T-helper 2 cell treated with Interferon-gamma antibody and Interleukin-4, amounts not matched to agents 100 ng/mL and 5 ng/mL, for 36 hours (primary cell): ENCODE data around the gene SBF2. TPM values are rescaled to one million over a fixed set of nuclear protein-coding genes. Genes with fewer than 3 reads are reported as not detected.
"Not testable (repeated sequence)": the region's sequence is repeated elsewhere in the genome, so short reads cannot be mapped to it uniquely, and the experiment has no call there.

ENCODE experiments used
- intact Hi-C: fragments of 100-400 bp; cut with micrococcal nuclease; formaldehyde crosslinking; loops from one replicate; pipeline ENCODE4 v1.15.1; 2023
- total RNA-seq: library from RNA; stranded (reverse); gene quantifications from 2 replicates; pipeline ENCODE4 v1.2.3, GENCODE V29; 2022

Gene SBF2
- total RNA-seq, 1 donor from 2014 or later = 1.8 TPM

GRCh38 chr11:10205928-10206327 is 88.1 kb downstream of the SBF2 start:
- intact Hi-C loops = loop anchor here (10.0 kb wide), 1 partner anchor 451 kb away; no protein-coding TSS in a partner anchor

- intact Hi-C loops = loop anchor here (10.0 kb wide), 1 partner anchor 449 kb away; no protein-coding TSS in a partner anchor
Measured at GRCh38 chr11:10204021-10204420, 90.0 kb downstream of the SBF2 start.

- intact Hi-C loops = loop anchor here (10.0 kb wide), 1 partner anchor 447 kb away; no protein-coding TSS in a partner anchor
Measured at GRCh38 chr11:10201343-10201742, 92.7 kb downstream of the SBF2 start.

- intact Hi-C loops = no loop called here
Measured at GRCh38 chr11:10197091-10197490, 96.9 kb downstream of the SBF2 start.

GRCh38 chr11:10192036-10192435 is 102.0 kb downstream of the SBF2 start:
- intact Hi-C loops = no loop called here

GRCh38 chr11:10181811-10182210 is 112.2 kb downstream of the SBF2 start:
- intact Hi-C loops = no loop called here

- intact Hi-C loops = no loop called here
Measured at GRCh38 chr11:10164621-10165020, 129.4 kb downstream of the SBF2 start.

GRCh38 chr11:10162222-10162621 is 131.8 kb downstream of the SBF2 start:
- intact Hi-C loops = no loop called here

- intact Hi-C loops = no loop called here
Measured at GRCh38 chr11:10160350-10160749, 133.7 kb downstream of the SBF2 start.

- intact Hi-C loops = no loop called here
Measured at GRCh38 chr11:10158461-10158860, 135.6 kb downstream of the SBF2 start.

- intact Hi-C loops = no loop called here
Measured at GRCh38 chr11:10155793-10156490, 138.1 kb downstream of the SBF2 start.

- intact Hi-C loops = no loop called here
Measured at GRCh38 chr11:10150800-10151199, 143.2 kb downstream of the SBF2 start.

GRCh38 chr11:10149553-10149952 is 144.5 kb downstream of the SBF2 start:
- intact Hi-C loops = no loop called here

GRCh38 chr11:10147195-10147594 is 146.8 kb downstream of the SBF2 start:
- intact Hi-C loops = no loop called here

GRCh38 chr11:10144954-10145353 is 149.1 kb downstream of the SBF2 start:
- intact Hi-C loops = no loop called here

- intact Hi-C loops = no loop called here
Measured at GRCh38 chr11:10139656-10140055, 154.4 kb downstream of the SBF2 start.

- intact Hi-C loops = no loop called here
Measured at GRCh38 chr11:10139143-10139542, 154.9 kb downstream of the SBF2 start.

GRCh38 chr11:10134975-10135481 is 159.0 kb downstream of the SBF2 start:
- intact Hi-C loops = no loop called here

GRCh38 chr11:10134226-10134625 is 159.8 kb downstream of the SBF2 start:
- intact Hi-C loops = not testable (repeated sequence)

- intact Hi-C loops = not testable (repeated sequence)
Measured at GRCh38 chr11:10133251-10133650, 160.8 kb downstream of the SBF2 start.

GRCh38 chr11:10130875-10131274 is 163.1 kb downstream of the SBF2 start:
- intact Hi-C loops = no loop called here

- intact Hi-C loops = not testable (repeated sequence)
Measured at GRCh38 chr11:10129184-10129583, 164.8 kb downstream of the SBF2 start.

- intact Hi-C loops = no loop called here
Measured at GRCh38 chr11:10125522-10126133, 168.4 kb downstream of the SBF2 start.
